Astrocyte of the spinal cord (primary cell): ENCODE data around the gene SLC37A2.

Source experiments
- DNase-seq: peaks from one replicate; pipeline ENCODE4 v3.0.0; 2011; ENCODE audit warnings: low read depth, low spot score
- H3K4me3 ChIP-seq: 2 replicates; pipeline ENCODE4 v1.5.1; 2011; ENCODE audit warnings: low read depth, mild to moderate bottlenecking, low read length, moderate library complexity
- in situ Hi-C: cut with HindIII; loops from 2 replicates; pipeline ENCODE4 v1.10.0; 2017; ENCODE audit warnings: low sequenced_read_pairs
- TF ChIP-seq, protein P1 (sequence below): IDR thresholded peaks from 2 replicates; pipeline ENCODE4 v1.5.1; 2012; ENCODE audit warnings: low read depth, mild to moderate bottlenecking, low read length, inconsistent platforms

Gene SLC37A2

DNA sequence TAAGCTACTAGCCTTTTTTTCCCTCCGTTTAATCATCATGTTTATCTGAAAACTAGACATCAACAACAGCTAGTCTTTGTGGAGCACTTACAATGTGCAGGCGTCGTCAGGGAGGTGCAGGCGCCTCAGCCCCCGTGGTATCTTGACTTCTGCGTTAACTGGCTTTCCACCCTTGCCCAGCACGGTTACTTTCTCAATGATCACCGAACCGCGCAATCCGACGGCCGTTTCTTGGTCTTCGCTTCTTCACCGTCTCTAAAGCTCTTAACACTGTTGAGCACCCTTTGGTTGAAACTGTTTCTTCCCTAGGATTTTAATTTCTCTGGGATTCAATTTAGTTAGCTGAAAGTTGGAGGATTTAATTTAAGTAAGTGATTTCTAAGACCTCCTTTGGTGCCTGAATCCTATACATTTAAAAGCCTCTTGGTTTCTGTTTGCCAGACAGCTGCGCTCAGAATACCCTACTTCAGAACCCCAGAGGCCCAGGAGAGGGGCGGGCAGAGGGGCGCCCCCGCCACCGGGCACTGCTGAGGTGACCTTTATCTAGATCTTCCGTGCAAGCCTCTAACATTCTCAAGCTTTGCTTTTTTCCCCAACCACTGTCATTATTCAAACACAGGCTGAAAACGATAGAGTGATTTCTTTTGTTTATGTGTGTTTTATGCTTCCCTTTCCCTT lies 66.3 kb downstream of the SLC37A2 start:
- TF ChIP-seq, protein P1, sequence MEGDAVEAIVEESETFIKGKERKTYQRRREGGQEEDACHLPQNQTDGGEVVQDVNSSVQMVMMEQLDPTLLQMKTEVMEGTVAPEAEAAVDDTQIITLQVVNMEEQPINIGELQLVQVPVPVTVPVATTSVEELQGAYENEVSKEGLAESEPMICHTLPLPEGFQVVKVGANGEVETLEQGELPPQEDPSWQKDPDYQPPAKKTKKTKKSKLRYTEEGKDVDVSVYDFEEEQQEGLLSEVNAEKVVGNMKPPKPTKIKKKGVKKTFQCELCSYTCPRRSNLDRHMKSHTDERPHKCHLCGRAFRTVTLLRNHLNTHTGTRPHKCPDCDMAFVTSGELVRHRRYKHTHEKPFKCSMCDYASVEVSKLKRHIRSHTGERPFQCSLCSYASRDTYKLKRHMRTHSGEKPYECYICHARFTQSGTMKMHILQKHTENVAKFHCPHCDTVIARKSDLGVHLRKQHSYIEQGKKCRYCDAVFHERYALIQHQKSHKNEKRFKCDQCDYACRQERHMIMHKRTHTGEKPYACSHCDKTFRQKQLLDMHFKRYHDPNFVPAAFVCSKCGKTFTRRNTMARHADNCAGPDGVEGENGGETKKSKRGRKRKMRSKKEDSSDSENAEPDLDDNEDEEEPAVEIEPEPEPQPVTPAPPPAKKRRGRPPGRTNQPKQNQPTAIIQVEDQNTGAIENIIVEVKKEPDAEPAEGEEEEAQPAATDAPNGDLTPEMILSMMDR = no peak
- in situ Hi-C loops = no loop called here
- DNase-seq = no peak
- H3K4me3 ChIP-seq = no peak overlapping the region

DNA sequence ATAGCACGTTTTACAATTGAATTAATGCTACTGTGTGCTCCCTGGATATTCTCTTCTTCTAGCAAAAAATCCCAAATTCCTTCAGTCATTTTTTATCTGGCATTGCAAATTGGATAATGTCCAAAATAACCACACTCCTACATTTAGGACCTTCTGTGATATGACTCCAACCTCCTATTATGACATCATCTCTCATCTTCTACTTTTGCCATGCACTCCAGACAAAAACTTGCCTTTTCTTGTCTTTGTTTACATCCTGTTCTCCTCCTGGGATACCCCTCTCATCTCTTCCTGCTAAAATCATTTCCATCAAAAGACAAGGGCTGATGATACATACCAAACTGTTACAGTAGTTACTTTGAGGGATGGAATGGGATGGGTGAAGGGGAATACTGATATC lies 69.0 kb downstream of the SLC37A2 start:
- H3K4me3 ChIP-seq = no peak overlapping the region
- DNase-seq = no peak
- in situ Hi-C loops = no loop called here
- TF ChIP-seq, protein P1 = no peak

DNA sequence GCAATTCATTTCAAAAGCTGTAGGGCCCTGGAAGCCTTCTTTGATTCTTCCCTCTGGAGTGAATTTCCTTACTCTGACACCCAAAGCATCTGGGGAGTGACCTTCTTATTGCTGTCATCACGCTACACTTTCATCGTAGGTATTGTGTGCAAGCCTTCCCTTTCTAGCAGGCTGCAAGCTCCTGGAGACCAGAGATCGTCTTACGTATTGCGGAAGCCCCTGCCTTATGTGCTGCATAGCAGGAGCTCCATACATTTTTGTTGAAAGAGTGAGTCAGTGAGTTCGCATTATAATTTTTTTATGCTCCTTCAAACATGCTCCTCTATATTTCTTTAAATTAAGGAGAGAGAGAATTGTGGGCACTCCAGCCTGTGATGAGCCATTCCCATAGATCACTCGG lies 69.5 kb downstream of the SLC37A2 start:
- H3K4me3 ChIP-seq = no peak overlapping the region
- in situ Hi-C loops = no loop called here
- TF ChIP-seq, protein P1 = no peak
- peak; percentile 12 for DNase-seq

DNA sequence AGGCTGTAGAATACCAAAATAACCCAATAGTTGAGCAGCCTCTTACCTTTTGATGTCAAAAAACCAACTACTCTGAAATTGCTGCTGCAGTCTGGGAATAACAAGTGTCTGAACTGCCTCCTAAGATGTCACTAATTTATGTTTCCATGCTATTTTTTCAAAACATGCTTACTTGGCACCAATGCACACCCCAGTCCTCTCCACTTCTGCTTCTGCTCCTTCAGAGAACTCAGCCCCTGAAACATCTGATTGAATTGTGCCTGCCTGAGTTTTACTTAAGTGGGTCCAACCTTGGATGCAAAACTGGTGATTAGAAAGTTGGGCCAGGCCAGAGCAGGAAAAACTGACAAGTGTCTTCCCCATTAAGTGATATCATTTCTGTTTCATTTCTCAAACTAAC lies 72.9 kb downstream of the SLC37A2 start:
- TF ChIP-seq, protein P1 = no peak
- H3K4me3 ChIP-seq = no peak overlapping the region
- in situ Hi-C loops = no loop called here
- DNase-seq = no peak

DNA sequence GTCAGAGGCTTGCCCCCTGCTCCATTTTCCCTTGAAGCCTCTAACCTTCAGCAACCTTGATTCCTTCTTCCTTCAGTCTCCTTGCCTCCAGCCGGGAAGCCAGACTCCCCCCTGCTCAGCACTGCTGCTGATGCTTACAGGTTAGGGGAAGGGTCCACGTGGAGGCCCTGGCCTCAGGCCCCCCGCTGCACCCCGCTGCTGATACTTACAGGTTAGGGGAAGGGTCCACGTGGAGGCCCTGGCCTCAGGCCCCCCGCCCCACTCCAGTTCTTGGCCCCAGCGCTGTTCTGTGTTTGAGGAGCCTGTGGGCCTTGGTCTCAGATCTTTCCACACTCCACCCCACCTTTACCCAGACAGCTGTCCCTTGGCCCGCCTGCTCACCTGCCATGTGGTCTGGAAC lies 75.9 kb downstream of the SLC37A2 start:
- DNase-seq = no peak
- TF ChIP-seq, protein P1 = no peak
- no peak overlapping the region for H3K4me3 ChIP-seq
- in situ Hi-C loops = no loop called here

DNA sequence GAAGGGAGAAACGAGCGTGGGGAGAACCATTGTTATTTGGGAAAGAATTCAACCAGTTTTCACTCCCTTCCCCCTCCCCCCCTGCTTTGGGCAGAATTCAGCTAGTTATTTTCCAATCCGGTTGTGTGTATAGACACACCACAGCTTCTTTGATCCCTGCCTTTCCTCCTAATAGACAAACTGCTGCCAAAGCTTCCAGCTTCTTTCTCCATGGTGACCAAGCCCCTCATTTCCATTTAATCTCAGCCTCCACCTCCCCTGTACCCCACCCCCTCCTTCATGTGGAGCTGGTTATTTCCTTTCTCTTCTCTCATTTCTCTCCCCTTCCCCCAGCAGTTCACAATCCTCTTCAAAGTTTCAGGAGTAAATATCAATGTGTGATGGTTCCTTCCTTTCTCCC lies 76.7 kb downstream of the SLC37A2 start:
- in situ Hi-C loops = no loop called here
- TF ChIP-seq, protein P1 = no peak
- no peak overlapping the region for H3K4me3 ChIP-seq

More for the DNA sequence above, 76.7 kb downstream of the SLC37A2 start:
- DNase-seq = no peak
